Activated CD4-positive, alpha-beta T cell treated with anti-CD3 and anti-CD28 coated beads for 48 hours (primary cell): Measurements from ENCODE around the gene KIFC1.

Experiments used
- DNase-seq: peaks from one replicate; pipeline ENCODE4 v3.0.0-alpha.2; 2020

The KIFC1 gene

DNA sequence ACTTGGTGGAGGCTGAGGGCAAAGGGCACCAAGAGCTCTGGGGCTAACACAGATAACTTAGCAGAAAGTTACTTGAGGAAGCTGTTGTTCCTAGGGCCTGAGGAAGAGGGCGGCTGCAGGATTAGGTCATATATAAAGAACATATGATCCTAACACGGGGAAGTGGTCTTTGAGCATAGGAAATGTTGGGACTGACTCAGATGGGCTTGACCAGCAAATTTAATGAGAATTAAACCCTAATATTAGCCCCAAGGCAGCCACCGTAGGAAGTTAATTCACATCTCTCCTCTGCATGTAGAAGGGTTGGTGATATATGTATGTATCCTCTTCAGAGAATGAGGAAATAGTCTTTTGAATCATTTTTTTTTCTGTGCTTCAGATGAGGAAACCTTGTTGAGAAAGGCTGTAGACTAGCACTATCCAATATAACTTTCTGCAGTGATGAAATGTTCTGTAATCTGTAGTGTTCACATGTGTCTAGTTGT is 53.5 kb downstream of the KIFC1 start:
- DNase-seq = no peak

DNA sequence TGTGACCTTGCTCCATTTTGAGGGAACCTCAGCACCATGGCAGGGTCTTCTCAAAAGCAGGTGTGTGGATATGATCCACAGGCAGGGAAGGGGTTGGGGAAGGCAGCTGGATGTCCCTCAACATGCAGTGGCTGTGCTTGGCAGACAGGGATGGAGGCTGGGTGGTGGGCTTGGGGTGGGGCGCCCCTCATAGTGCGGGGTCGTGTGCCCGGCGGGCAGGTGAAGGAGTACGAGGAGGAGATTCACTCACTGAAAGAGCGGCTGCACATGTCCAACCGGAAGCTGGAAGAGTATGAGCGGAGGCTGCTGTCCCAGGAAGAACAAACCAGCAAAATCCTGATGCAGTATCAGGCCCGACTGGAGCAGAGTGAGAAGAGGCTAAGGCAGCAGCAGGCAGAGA is 54.7 kb downstream of the KIFC1 start:
- DNase-seq = no peak

DNA sequence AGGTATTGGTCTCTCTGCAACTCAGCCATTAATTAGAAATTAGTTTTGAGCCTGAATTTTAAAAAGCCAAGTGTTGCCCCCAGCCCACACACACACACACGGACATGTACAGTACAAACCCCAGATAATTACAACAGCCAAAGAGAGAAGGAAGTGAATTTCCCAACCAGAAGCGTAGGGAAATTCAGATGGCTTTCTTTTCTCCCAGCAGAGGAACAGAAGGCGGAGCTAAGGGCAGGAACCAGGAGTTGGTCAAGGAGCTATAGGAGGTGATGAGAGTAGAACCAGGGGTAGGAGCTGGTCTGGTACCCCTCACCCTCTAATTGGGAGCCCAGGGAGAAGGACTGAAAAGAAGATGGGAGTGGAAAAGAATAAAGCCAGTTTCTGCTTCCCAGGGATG is 58.8 kb downstream of the KIFC1 start:
- no peak for DNase-seq

DNA sequence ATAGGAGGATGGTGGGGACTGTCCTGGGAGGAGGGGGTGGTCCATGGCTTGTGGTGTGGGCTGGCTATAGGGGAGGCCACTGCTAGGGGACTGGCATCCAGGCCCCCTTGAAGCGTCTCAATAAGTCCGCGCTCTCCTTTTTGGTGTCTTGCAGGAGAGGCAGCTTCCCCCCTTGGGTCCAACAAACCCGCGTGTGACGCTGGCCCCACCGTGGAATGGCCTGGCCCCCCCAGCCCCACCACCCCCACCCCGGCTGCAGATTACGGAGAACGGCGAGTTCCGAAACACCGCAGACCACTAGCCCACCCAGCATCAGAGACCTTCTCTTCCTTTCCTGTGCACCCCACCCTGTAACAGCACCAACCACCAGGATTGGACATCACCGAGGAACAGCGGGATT is 60.0 kb downstream of the KIFC1 start:
- DNase-seq = no peak

DNA sequence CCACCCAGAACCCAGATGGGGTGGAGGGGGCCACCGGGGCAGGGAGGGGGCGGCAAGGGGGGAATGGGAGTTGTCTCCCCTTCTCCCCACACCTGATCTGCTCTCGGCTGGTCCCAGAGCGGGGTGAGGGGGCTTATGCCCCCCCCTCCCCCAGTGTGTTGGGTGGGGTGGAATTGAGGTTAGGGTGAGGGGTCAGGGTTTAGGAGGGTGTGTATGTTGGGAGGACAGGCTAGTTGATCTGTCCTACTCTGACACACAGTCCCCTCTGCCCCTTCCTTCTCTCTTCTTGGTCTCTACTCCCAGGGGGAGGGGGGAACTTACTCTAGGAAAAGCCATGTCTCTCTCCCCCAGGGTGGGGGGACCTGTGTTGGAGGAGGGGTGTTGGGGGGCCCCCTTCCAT is 60.9 kb downstream of the KIFC1 start:
- no peak for DNase-seq

DNA sequence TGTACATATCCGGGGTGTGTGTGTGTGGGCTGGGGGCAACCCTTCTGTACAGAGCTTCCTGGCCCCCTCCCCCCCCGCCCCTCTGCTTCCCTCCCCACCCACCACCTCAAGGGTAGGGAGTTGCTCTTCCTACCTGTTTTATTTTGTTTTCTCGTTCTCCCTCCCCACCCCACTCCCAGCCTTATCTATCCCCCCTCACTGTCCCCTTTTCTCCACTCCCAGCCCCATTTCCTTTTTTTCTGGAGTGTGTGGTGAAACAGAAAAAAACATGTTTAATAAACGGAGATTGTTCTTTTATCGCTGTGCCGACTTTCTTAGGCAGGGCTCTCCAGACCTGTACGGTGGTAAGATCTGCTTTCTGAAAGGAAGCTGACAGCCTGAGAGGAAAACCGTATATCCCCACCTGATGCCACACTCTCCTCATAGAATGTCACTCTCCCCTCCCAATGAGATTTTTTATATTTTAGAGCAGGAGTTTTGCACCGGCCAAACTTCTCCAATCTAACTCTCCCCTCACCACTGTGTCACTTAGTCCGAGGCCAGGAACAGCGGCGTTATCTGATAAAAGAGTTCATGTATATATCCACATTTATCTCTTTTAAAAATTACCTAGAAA is 61.9 kb downstream of the KIFC1 start:
- no peak for DNase-seq

DNA sequence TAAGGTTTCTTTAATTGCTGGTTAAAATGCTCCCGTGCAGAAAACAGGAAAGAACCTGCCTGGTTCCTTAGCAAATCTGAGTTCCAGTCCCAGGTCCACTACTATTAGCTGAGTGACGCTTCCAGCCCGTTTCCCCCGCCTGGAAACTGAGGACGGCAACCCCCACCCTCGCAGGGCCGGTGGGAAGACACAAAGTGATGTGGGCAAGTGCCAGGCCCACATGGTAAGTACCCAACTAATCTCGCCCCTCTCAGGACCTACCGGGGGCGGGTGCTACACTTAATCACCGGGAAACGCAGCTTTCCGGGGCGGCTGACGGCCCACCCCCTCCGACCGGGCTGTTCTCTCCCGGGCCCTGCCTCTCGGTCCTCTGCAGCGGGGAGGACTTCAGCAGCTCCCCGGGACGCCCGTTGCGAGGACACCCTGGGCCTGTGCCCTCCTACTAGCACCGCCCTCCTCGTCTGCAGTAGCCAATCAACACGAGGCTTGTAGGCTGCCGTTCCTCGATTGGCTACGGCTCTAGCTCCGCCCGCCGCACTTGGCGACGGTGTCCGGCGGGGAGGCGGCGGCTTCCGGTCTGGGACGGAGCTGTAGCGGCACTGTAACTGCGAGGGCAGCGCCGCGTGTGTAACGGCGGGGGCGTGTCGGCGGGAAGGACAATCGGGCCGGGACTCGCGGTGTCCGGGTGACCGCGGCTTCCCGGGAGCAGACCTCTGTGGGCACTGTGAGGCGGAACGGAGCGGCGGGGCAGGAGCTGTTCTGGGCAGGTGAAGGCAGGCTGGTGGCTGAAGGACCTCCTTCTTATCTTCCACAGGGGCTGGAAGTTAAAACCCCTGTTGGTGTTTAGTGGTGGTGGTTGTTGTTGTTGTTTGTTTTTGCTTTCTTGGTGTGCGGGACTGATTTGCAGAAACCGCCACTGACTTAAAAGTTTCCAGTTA is 62.7 kb downstream of the KIFC1 start, which contains the start of gene ZBTB9:
Gene ZBTB9, plus strand, starts transcription at position 568 of the 938 bp plus-strand sequence. CDS start 525 bp downstream, outside the sequence.
- DNase-seq = peak; percentile 95

DNA sequence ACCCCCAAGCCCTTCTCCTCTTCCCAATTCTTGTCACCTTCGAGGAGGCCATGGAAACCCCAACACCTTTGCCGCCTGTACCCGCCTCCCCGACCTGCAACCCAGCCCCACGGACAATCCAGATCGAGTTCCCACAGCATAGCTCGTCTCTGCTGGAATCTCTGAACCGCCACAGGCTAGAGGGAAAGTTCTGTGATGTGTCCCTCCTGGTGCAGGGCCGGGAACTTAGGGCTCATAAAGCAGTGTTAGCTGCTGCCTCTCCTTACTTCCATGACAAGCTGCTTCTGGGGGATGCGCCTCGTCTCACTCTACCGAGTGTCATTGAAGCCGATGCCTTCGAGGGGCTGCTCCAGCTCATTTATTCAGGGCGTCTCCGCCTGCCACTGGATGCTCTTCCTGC is 63.4 kb downstream of the KIFC1 start:
- DNase-seq = no peak

DNA sequence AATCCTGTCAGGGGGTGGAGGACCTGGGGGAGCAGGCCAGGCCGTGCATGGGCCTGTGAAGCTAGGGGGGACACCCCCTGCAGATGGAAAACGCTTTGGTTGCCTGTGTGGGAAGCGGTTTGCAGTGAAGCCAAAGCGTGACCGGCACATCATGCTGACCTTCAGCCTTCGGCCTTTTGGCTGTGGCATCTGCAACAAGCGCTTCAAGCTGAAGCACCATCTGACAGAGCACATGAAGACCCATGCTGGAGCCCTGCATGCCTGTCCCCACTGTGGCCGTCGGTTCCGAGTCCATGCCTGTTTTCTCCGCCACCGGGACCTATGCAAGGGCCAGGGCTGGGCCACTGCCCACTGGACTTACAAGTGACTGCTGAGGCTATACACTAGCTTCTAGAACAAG is 64.5 kb downstream of the KIFC1 start:
- DNase-seq = no peak

DNA sequence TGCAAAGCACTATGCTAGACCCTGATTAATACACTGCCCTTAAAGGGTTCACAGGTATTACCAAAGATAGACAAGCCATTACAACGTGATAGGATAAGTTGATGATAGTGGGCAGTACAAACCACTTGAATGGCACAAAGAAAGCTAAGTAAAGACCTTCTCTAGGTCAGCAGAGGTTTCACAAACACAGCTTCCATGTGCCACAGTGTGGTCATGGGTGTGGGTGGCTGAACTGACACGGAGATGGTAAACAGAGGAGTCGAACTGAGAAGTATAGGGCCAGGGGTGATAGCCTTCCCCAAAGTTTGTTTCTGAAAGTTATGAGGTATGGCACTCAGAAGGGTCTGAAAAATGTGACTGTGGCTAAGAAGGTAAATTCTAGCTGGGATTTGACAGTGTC is 67.1 kb downstream of the KIFC1 start:
- no peak for DNase-seq

DNA sequence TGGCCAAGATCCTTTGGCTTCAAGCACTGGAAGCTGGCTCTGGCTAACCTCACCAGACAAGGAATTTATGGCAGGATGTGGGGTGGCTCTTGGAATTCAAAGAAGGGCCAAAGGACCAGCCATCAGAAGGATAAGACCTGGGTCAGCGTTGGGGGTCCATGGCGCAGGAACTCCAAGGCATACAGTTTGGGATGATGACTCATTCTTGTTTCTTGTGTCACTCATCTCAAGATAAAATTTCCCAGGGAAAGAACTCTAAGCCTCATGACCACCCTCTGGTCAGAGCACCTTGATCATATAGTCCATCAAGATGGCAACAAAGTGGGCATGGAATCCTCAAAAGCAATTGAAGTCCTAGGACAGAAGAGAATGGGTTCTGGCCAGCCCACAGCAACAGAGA is 67.6 kb downstream of the KIFC1 start:
- DNase-seq = no peak
